Thoracic aorta (tissue), 2 donors: ENCODE measurements around the gene KCNK17. TPM values are rescaled to one million over a fixed set of nuclear protein-coding genes. Genes with fewer than 3 reads are reported as not detected.

Source experiments
- ATAC-seq: fragments of 150-250 bp; one replicate; pipeline ENCODE4 v1.8.0; 2017; ENCODE audit warnings: low read depth; ENCODE audit not compliant: insufficient number of reproducible peaks, low FRiP score
- DNase-seq: peaks from one replicate; pipeline ENCODE4 v3.0.0-alpha.2; 2020; ENCODE audit warnings: low spot score
- H3K27ac ChIP-seq, 2 donors: fragments of 200-600 bp; sonication (generic); 1 replicate in 1 of 2; 2 replicates in 1 of 2; pipeline ENCODE4 v1.5.1; 2016; ENCODE audit warnings: mild to moderate bottlenecking in 2 of 2, moderate library complexity in 2 of 2
- H3K27me3 ChIP-seq: fragments of 200-600 bp; sonication (generic); replicated peaks from 2 replicates; pipeline ENCODE4 v1.6.0; 2016; ENCODE audit warnings: mild to moderate bottlenecking; ENCODE audit not compliant: insufficient read depth
- H3K36me3 ChIP-seq: fragments of 200-600 bp; sonication (generic); one replicate; pipeline ENCODE4 v1.5.1; 2016
- H3K4me1 ChIP-seq, 2 donors: fragments of 200-600 bp; sonication (generic); 1 replicate in 1 of 2; 2 replicates in 1 of 2; pipeline versions ENCODE4 v1.5.1 to v1.6.0; 2016; ENCODE audit warnings: low read depth in 2 of 2, mild to moderate bottlenecking in 1 of 2; ENCODE audit not compliant: control insufficient read depth in 1 of 2
- H3K4me3 ChIP-seq: fragments of 200-600 bp; sonication (generic); 2 replicates; pipeline ENCODE4 v1.5.1; 2016; ENCODE audit warnings: mild to moderate bottlenecking
- H3K9me3 ChIP-seq: fragments of 200-600 bp; sonication (generic); 2 replicates; pipeline ENCODE4 v1.5.1; 2016
- total RNA-seq, 2 donors: library from RNA; depleted of rRNA; stranded (reverse); fragments of >200 nt; gene quantifications; one replicate each; pipeline versions ENCODE4 v1.1.0 to v1.2.3, GENCODE V29; 2016
- TF ChIP-seq, protein P1 (sequence below): fragments of 200-600 bp; sonication (generic); IDR thresholded peaks from one replicate; pipeline ENCODE4 v1.5.1; 2019; ENCODE audit warnings: antibody characterized with exemption

KCNK17 gene
- total RNA-seq, 2 donors from 2014 or later, result 11.6 to 20.9 TPM

DNA sequence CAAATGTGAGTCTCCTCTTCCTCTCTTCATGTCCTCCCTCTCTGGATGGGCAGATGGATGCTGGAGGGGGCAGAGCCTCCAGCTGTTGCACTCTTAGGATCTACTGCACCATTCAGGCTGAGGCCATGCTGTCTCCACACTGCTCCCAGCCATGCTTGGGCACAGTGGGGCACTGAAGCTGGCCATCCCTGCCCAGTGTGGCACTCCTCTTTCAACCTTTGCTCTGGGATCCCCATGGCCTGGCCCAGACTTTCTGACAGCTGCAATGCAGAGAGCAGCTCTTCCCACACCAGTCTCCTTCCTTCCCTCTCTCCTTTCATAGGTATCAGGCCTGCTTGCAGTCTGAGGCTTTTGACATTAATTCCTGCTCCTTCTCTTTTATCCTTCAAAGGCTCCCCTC is 9.3 kb downstream of the KCNK17 start:
- DNase-seq (no peak), ATAC-seq (no peak)
- Histone ChIP-seq H3K4me1 (peaks cover 0 to 7% of the 10 kb centered on the region in 2 donors), H3K27me3 (no peaks in the 10 kb centered on the region), H3K27ac (no peak overlapping the region), H3K9me3 (no peaks in the 10 kb centered on the region), H3K36me3 (peaks cover 4% of the 10 kb centered on the region), H3K4me3 (no peak overlapping the region)
- TF ChIP-seq, protein P1, sequence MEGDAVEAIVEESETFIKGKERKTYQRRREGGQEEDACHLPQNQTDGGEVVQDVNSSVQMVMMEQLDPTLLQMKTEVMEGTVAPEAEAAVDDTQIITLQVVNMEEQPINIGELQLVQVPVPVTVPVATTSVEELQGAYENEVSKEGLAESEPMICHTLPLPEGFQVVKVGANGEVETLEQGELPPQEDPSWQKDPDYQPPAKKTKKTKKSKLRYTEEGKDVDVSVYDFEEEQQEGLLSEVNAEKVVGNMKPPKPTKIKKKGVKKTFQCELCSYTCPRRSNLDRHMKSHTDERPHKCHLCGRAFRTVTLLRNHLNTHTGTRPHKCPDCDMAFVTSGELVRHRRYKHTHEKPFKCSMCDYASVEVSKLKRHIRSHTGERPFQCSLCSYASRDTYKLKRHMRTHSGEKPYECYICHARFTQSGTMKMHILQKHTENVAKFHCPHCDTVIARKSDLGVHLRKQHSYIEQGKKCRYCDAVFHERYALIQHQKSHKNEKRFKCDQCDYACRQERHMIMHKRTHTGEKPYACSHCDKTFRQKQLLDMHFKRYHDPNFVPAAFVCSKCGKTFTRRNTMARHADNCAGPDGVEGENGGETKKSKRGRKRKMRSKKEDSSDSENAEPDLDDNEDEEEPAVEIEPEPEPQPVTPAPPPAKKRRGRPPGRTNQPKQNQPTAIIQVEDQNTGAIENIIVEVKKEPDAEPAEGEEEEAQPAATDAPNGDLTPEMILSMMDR, result no peak

DNA sequence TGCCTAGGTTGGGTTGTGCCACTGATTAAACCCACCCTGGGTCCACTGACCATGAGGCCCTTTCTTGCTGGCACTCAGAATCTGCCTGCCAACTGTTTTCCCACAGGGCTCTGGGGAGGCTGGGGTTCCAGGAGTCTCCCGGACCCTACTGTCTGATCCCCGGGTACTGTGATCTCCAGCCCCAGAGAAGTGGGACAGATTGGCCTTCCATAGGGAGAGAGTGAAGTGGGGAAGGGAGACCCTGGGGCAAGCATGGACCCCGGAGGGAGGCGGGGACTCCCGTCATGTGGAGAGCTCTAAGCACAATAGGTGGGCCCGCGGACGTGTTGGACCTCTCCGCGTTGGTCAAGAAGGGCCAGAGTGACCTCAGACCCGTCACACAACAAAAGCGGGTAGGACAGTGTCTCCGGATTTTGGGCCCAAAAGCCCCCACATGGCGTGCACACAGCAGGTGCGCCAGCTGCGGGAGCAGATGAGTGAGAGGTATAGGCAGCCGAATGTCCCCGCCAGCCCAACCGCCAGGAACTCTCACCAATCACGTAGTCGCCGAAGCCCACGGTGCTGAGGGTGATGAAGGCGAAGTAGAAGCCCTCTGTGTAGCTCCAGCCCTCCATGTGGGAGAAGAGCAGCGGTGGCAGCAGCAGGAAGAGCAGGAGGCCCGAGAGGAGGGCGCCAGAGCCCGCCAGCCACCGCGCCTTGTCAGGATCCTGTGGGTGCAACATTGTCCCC is 10.6 kb downstream of the KCNK17 start:
- Histone ChIP-seq H3K27ac (no peak overlapping the region), H3K4me1 (peaks cover 0 to 7% of the 10 kb centered on the region in 2 donors), H3K36me3 (peaks cover 4% of the 10 kb centered on the region), H3K9me3 (no peaks in the 10 kb centered on the region), H3K27me3 (no peaks in the 10 kb centered on the region), H3K4me3 (no peak overlapping the region)
- ATAC-seq (no peak), DNase-seq (no peak)
- TF ChIP-seq, protein P1, result no peak

DNA sequence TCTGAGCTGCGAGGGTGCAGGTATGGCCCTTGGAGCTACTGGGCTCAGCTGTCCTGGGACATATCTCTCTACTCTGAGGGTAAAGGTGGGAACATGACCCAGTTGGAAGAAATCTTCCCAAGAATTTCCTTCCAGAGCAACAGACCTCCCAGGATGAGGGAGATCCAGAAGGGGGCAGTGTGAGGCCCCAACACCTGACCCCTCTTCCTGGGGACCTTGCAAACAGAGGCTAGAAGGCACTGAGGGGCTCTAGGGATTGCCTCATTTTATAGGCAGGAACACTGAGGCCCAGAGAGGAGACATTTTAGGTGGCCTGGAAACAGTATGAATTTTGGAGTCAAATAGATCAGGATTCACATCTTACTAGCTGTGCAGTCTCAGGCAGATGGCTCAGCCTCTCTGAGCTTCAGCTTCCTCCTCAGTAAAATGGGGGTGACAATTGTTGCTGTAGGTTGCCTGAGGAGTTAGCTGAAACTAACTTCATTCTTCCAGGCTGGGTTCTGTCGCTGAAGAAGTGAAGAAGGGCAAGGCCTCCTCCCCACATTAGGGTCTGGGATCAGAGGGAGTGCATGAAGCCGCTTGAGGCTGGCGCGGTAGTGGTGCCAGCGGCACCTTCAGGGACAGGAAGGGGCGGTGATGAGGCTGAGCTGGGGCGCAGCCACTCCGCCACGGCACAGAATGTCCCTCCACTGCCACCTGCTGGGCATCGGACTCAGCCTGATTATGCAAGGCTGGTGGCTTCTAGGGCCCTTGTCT is 11.4 kb downstream of the KCNK17 start:
- H3K4me1 ChIP-seq, result peaks cover 0 to 7% of the 10 kb centered on the region in 2 donors
- H3K4me3 ChIP-seq, result no peak overlapping the region
- no peaks in the 10 kb centered on the region for H3K27me3 ChIP-seq
- TF ChIP-seq, protein P1, result peak; percentile 86
- ATAC-seq, result peak; percentile 57
- DNase-seq, result no peak
- H3K27ac ChIP-seq, result no peak overlapping the region
- H3K36me3 ChIP-seq, result peaks cover 2% of the 10 kb centered on the region
- H3K9me3 ChIP-seq, result no peaks in the 10 kb centered on the region

DNA sequence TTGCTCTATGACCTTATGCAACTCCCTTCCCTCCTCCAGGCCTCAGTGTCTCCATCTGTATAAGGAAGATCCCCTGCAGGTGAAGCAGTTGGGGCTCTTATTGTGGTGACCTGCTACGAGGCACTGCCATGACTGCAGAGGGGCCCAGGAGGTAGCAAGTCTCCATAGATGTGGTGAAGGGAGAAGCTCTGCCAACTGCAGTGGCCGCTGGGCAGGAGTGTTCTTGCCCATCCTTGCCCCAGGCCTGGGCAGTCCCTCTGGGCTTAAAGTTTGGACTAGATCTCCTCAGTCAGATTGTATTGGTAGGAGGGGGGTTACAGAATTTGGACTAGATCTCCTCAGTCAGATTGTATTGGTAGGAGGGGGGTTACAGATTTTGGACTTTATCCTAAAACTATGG is 12.2 kb downstream of the KCNK17 start:
- DNase-seq (no peak), ATAC-seq (no peak)
- peaks cover 0 to 7% of the 10 kb centered on the region in 2 donors for H3K4me1 ChIP-seq
- no peak overlapping the region for H3K27ac ChIP-seq
- H3K27me3 ChIP-seq, result no peaks in the 10 kb centered on the region
- no peaks in the 10 kb centered on the region for H3K36me3 ChIP-seq
- H3K9me3 ChIP-seq, result no peaks in the 10 kb centered on the region
- TF ChIP-seq, protein P1, result no peak
- H3K4me3 ChIP-seq, result no peak overlapping the region

DNA sequence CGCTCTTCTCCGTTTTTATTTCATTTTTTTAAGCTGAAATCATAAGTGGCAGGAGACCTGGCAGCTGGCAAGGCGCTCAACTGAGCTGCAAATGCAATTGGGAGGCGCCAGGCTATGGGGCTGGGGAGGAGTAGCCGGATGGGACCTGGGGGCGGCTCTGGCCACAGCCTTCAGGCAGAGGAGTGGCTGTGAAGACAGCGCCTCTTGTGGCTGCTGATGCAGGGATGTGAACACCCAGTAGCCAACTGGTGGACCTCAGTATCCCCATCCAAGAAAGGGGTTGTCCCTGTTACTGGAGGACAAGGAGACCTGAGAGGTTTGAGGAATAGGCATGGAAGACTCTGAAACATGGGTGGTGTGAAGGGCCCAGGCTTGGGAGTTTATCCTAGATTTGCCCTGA is 12.6 kb downstream of the KCNK17 start:
- no peaks in the 10 kb centered on the region for H3K27me3 ChIP-seq
- H3K4me3 ChIP-seq, result no peak overlapping the region
- no peaks in the 10 kb centered on the region for H3K9me3 ChIP-seq
- TF ChIP-seq, protein P1, result no peak
- ATAC-seq, result no peak
- H3K36me3 ChIP-seq, result no peaks in the 10 kb centered on the region
- no peak for DNase-seq
- H3K4me1 ChIP-seq, result peaks cover 0 to 7% of the 10 kb centered on the region in 2 donors
- H3K27ac ChIP-seq, result no peak overlapping the region
